BE2C (cell line): ENCODE data around the gene COPB1.

Experiments used
- DNase-seq: peaks from one replicate; pipeline ENCODE4 v3.0.0-alpha.2; 2020
- H3K27me3 ChIP-seq: fragments of 250-450 bp; sonication (Bioruptor Pico); 2 replicates; pipeline ENCODE4 v1.5.1; 2020; ENCODE audit warnings: mild to moderate bottlenecking
- H3K36me3 ChIP-seq: fragments of 250-450 bp; sonication (Bioruptor Pico); 2 replicates; pipeline ENCODE4 v1.5.1; 2020; ENCODE audit warnings: mild to moderate bottlenecking
- H3K4me1 ChIP-seq: fragments of 250-450 bp; sonication (Bioruptor Pico); 2 replicates; pipeline ENCODE4 v1.5.1; 2020
- H3K4me3 ChIP-seq: 2 replicates; pipeline ENCODE4 v1.5.1; 2011; ENCODE audit warnings: low read depth, low read length
- H3K9me3 ChIP-seq: fragments of 250-450 bp; sonication (Bioruptor Pico); 2 replicates; pipeline ENCODE4 v1.5.1; 2020
- CTCF ChIP-seq: IDR thresholded peaks from 2 replicates; pipeline ENCODE4 v1.5.1; 2012; ENCODE audit warnings: mild to moderate bottlenecking, low read depth, low read length

The COPB1 gene

DNA sequence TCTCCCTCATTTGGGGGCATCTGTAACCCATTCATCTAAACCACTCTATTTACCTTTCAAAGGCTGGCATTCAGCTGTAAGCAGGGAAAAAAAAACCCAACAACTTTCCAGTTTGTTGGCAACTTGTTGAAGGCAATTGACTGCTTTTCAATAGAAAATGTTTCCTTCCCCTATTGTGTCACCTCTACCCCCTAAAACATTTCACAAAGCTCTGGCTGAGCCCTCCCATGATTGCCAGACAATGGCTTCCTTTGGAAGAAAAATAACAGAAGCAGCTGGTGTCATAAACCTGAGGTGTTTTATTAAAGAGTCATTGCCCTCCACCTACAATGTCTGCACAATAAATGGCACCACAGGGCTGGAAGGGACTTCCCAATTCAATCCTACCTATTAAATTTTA lies 42.7 kb upstream of the COPB1 start:
- no peaks in the 10 kb centered on the region for H3K4me1 ChIP-seq
- H3K27me3 ChIP-seq = no peaks in the 10 kb centered on the region
- no peak for TF ChIP-seq CTCF
- no peaks in the 10 kb centered on the region for H3K9me3 ChIP-seq
- no peaks in the 10 kb centered on the region for H3K36me3 ChIP-seq
- H3K4me3 ChIP-seq = no peak overlapping the region
- DNase-seq = no peak

GRCh38 chr11:14541192-14541947 lies 41.8 kb upstream of the COPB1 start:
- H3K4me1 ChIP-seq = no peaks in the 10 kb centered on the region
- no peaks in the 10 kb centered on the region for H3K27me3 ChIP-seq
- H3K9me3 ChIP-seq = no peaks in the 10 kb centered on the region
- no peak overlapping the region for H3K4me3 ChIP-seq
- DNase-seq = no peak
- TF ChIP-seq CTCF = no peak
- no peaks in the 10 kb centered on the region for H3K36me3 ChIP-seq

- Histone ChIP-seq H3K4me1 (no peaks in the 10 kb centered on the region), H3K4me3 (no peak overlapping the region), H3K27me3 (no peaks in the 10 kb centered on the region), H3K36me3 (no peaks in the 10 kb centered on the region), H3K9me3 (no peaks in the 10 kb centered on the region)
- no peak for DNase-seq
- 0 out of 2 replicates have a peak, but pooled peaks have one; percentile 2 for TF ChIP-seq CTCF
Measured at GRCh38 chr11:14539982-14540421, 40.4 kb upstream of the COPB1 start.

DNA sequence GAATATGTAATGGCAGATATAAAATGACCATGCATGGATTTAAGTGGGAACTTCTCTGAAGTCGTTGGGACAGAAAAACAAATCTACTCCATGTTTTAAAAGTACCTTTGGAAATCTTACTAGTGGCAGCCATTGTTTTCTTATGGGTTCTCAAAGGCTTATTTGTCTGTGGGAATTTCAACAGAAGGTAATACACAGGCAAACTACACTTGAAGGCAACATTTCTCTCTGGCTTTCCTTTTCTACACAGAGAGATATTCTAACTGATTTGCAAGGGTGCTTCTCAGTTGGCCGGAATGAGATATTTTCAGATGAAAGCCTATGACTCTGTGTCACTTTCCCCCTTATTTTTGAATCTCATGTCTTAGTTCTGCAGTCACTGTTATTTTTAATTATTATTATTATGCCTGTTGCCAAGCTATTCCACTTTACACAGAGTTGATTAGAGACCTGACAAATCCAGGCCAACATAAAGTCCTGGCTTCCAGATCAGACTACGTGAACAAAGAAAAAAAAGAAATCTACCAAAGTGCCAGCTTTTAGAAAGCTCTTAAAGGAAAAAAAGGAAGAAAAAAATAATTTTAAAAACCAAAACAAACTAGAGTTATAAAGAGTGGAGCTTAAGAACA lies 39.4 kb upstream of the COPB1 start:
- no peaks in the 10 kb centered on the region for H3K36me3 ChIP-seq
- H3K9me3 ChIP-seq = no peaks in the 10 kb centered on the region
- no peaks in the 10 kb centered on the region for H3K27me3 ChIP-seq
- TF ChIP-seq CTCF = no peak
- H3K4me3 ChIP-seq = no peak overlapping the region
- H3K4me1 ChIP-seq = no peaks in the 10 kb centered on the region
- DNase-seq = no peak

DNA sequence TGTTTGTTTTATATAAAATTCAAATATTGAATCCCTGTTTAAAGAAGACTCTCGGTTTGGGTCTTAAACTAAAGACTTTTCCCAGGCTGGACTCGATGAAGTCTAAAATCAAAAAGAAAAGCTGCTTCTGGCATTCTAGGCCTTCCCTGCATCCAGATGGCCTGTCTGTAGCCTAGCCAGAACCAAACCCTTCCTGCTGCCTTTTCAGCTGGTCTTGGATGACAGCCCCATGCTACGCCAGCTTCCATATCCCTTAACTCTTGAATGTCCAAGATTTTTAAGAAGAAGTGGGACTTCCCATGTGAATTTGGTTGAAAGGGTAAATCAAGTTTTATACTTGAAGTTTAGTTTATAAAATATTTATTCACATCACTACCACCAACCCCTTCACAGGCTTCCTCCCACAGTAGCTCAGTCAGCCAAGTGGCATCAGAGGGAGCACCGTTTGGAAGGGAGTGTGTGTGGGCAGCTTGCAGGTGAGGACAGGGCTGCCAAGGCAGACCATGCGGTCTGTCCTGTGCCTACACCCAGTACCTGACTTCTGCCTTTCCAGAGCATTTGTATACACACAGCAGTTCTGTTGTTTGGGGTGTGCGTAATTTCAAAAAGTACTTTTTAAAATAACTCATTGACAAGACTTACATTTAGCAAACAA lies 38.8 kb upstream of the COPB1 start:
- H3K4me3 ChIP-seq = no peak overlapping the region
- no peaks in the 10 kb centered on the region for H3K9me3 ChIP-seq
- no peaks in the 10 kb centered on the region for H3K36me3 ChIP-seq
- TF ChIP-seq CTCF = no peak
- no peak for DNase-seq
- no peaks in the 10 kb centered on the region for H3K27me3 ChIP-seq
- no peaks in the 10 kb centered on the region for H3K4me1 ChIP-seq
